AG09319 (cell line): ENCODE results near the gene SHPK.

Source experiments
- DNase-seq: peaks from one replicate; pipeline ENCODE4 v3.0.0-alpha.2; 2010; ENCODE audit warnings: low read depth; ENCODE audit errors: extremely low read depth
- CTCF ChIP-seq: IDR thresholded peaks from 2 replicates; pipeline ENCODE4 v1.5.1; 2011; ENCODE audit warnings: low read depth, mild to moderate bottlenecking, inconsistent platforms, low read length, moderate library complexity

Gene SHPK

DNA sequence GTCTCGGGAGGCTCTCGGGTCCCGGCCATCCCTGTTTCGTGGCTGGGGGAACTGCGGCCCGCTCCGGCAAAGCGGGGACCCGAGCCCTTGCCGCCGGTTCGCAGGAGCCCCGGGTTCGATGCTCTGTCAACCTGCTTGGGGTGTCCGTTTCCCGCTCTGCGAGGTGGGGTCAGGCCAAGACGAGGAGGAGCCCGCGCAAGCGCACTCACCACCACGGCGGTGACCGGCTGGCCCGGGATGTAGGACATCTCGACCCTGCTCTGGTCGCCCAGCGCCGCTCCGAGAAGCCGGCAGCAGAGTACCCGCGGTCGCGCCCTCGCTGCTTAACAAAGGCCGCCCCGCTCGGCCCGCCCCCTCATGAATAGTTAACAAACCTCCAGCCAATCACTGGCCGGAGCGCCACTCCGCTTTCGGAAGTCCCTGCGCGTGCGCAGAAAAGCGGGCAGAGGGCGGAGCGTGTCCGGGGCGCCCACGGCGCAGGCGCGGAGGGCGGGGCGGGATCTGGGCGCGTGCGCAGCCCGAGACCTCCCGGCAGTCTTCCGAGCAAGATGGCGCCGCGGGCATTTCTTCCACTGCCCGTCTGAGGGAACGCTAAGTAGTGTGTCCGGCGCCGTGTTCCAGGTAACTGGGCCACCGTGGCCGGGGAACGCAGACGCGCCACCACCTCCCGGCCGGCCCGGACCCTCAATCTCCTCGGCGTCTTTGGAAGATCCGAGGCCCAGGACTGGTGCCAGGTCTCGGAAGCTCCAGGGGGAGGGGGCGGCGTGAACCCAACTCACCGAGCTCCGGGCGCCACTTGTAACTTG lies 32.4 kb upstream of the SHPK start, which contains the start of the genes EMC6 and TAX1BP3:
Gene EMC6 (plus strand): TSS at position 534 of the 806 bp plus-strand sequence. CDS start 335 bp downstream, outside the sequence.
Gene TAX1BP3 (minus strand): TSS at position 300 of the 806 bp plus-strand sequence. CDS start 52 bp downstream, at position 248.
- TF ChIP-seq CTCF = no peak
- peak; percentile 95 for DNase-seq

GRCh38 chr17:3667366-3668278 lies 31.6 kb upstream of the SHPK start:
- peak; percentile 79 for DNase-seq

GRCh38 chr17:3666516-3666915 lies 30.5 kb upstream of the SHPK start:
- no peak for DNase-seq
- TF ChIP-seq CTCF = no peak

More at GRCh38 chr17:3667366-3668278, 31.6 kb upstream of the SHPK start:
- TF ChIP-seq CTCF = no peak

- DNase-seq = no peak
- no peak for TF ChIP-seq CTCF
Observed at GRCh38 chr17:3665834-3666233, 29.8 kb upstream of the SHPK start.

DNA sequence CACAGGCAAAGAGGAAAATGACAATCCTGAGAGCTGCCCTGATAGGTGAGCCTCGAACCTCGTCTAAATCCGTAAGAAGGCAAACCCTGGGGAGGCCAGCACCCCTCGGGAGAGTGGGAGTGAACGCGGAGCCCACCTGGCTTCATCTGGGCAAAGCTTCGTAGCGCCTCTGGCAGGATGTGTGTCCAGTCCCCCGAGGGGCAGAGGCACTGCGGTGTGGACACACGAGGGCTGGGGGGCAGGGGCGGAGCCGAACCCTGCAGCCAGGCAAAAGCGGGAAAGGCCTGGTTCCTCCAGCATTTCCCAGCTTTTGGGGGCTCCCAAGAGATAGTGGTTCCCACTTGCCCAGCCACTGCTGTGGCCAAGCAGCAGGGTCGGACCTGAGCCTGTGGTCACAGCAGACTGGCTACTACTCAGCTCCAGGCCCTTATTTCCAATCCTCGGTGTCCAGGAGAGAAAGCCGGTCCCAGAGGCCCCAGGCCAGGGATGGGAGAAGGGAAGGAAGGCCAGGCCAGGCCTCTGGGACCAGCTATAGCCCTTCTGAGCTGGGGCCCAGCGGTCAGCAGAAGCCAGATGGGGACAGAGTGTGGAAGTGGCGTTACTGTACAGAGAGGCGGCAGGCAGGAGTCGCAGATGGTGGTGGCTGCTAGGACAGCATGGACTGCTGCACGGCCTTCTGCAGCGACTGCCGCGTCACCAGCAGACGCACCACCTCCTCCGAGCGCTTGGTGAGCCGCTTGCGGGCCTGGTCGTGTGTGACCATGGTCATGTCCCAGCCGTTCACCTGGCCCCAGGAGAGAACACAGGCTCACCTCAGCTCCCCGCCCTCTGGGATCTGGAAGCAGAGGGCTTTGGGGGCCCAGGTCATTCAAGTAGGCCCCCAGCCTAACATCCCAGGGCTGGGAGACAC lies 27.3 kb upstream of the SHPK start:
- DNase-seq = no peak
- TF ChIP-seq CTCF = no peak

GRCh38 chr17:3660311-3660891 lies 24.4 kb upstream of the SHPK start:
- no peak for DNase-seq
- TF ChIP-seq CTCF = no peak
